SH-SY5Y (cell line): ENCODE measurements around the gene CDC42BPB.

Source experiments
- GATA2 ChIP-seq: IDR thresholded peaks from 2 replicates; pipeline ENCODE4 v1.6.1; 2011; ENCODE audit warnings: mild to moderate bottlenecking, low read depth, low read length
- GATA3 ChIP-seq: IDR thresholded peaks from 2 replicates; pipeline ENCODE4 v1.6.1; 2011; ENCODE audit warnings: low read depth, mild to moderate bottlenecking, low read length, moderate library complexity

Gene CDC42BPB

DNA sequence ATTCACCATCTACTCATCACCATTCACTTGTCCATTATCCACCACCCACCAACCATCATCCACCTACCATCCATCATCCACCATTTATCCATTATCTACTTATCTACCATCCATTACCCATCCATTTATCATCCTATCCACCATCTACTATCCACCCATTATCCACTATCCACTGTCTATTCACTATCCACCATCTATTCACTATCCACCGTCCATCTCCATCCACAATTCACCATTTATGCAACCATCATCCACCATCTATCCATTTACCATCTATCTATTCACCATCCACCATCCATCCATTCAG, 136.4 kb downstream of the CDC42BPB start:
- no peak for TF ChIP-seq GATA2
- TF ChIP-seq GATA3: no peak

DNA sequence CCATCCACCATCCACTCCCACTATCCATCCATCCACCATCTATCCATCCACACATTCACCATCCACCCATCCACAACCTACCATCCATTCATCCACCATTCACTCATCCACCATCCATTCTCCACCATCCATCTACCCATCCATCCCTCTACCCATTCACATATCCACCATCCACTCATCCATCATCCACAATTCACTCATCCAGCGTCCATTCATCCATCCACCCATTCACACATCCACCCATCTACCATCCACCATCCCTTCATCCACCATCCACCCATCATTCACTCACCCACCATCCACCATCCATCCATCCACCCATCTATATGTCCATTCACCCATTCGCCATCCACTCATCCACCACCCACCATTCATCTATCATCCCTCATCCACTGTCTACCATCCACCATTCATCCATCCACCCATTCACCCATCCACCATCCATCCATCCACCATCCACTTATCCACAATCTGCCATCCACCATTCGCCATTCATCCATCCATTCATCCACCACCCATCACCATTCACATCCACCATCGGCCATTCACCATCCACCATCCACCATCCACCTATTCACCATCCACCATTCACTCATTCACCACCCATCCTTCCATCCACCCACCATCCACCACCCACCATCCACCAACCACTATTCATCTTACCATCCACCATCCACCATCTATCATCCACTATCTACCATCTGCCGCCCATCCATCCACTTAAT, 136.9 kb downstream of the CDC42BPB start:
- TF ChIP-seq GATA3 (no peak), GATA2 (no peak)

DNA sequence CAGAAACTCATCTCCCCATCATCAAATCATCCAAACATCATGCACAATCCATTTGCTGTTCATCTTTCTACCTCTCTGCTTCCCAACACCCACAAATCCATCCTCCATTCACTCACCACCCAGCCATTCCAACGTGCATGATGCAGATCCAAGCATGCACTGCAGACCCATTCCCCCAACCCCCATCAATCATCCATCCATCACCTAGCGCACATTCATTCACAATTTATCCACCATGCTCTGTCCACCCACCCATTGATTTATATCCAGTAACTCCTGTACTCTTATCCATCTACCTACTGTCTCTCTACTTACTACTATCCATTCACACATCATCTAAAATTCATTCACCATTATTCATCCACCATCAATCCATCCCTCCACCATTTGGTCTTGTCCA, 138.9 kb downstream of the CDC42BPB start:
- TF ChIP-seq GATA2: no peak
- TF ChIP-seq GATA3: no peak

DNA sequence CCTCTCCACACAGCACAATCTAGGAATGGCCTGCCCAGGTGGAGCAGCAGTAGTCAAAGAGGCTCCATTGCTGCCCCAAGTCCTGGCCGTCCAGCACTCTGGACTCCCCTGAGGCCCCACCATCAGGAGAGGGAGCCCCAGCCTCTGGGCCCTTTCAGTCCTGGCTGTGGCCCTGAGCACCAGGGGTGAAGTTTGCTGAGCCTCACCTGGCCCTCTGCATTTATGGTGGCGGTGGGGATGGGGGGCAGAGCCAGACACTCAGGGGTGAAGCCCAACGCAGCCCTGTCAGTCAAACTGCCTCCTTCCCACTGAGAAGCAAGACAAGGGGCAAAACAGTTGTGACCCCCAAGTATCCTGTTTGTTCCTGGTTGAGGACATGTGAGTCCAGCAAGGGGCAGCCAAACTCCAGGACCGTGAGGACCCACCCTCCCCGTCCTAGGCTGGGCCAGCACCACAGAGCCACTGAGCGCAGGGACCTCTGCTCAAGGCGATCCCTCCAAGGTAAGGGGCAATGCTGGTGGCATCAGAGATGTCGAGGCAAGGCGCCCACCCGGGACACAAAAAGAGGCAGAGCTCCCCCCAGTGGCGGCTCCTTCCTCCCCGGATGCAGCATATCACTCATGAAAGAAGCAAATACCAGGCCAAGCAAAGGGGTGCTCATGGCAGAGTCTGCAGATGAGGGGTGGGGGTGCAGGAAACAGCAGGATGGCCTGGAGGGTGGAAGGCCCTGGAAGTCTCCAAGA, 139.7 kb downstream of the CDC42BPB start:
- TF ChIP-seq GATA3 (no peak), GATA2 (no peak)

DNA sequence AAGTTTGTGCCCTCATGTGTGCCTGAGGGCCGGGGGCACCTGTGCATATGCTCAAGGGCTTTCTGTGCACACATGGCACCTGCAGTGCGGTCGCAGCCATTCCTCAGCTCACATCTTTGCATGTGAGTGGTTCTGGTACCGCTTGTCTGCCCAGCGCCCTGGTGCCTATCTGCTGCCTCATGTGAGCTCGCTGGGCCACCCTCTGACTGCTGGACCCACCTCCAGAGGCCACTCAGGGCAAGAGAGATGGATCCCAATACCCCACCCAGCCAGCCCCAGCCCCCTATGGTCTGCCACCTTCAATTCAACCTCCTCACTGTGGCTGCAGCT, 140.3 kb downstream of the CDC42BPB start:
- TF ChIP-seq GATA2 (no peak), GATA3 (no peak)

DNA sequence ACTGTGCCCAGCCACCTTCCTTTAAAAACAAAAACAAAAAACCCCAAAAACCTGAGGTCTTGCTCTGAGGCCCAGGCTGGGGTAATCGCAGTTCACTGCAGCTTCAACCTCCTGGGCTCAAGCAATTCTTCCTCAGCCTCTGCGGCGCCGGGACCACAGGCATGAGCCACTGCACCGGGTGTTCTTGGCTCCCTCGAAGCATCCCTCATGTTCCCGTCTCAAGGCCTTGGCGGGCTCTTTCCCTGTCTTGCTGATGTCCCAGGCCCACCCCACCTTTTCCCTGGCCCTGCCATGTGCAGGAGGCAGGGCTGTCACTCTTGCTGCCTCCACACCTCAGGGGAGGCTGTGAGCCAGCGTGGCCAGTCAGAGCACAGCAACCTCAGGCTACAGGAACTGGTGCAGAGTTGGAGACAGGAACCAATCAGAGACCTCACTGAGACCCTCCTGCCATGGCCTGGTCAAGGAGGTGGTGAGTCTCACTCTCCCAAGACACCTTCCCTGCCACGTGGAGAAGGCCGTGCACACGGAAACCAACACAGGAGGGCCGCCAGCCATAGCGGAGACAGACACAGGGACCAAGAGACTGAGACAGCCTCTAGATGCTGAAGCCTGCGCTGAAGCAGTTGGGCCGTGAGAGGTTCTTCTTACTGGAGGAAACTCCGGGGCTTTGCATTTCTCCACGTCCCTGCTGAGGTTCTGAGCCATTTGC, 140.8 kb downstream of the CDC42BPB start:
- TF ChIP-seq GATA2 (no peak), GATA3 (no peak)

DNA sequence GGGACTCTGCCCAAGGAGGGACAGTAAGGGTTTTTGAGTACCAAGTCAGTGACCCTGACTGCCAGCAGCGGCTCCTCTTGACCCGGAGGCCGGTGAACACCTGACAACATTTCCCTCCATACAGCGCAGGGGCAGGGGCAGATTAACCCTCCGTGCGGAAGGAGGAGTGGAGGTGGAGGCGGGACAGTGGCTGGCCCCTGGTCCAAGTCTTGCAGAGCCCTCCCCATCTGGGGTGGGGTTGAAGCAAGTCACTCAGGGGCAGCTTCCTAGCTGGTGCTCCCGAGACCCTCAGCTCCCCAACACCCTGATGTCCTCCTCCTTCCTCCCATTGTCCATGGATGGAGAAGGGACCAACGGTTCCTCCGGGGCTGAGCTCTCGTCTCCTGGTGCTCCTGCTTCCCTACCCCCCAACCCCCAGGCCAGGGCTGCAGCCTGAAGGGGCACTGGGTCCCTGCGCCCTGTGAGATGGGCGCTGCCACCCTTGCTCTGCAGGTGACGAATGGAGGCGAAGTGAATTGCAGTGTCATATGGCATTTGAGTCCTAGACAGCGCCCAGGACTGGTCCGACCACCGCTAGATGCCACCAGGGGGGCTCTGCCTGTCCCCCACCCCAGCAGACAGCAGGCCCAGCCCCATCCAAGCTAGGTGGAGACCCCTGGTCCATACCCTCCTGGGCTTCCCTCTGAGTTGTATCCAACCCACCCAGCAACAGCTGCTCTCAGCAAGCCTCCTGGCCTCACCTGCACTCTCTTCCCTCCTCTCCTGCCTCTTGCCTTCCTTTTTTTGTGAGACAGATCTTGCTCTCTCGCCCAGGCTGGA, 141.8 kb downstream of the CDC42BPB start:
- TF ChIP-seq GATA2: no peak
- TF ChIP-seq GATA3: no peak

DNA sequence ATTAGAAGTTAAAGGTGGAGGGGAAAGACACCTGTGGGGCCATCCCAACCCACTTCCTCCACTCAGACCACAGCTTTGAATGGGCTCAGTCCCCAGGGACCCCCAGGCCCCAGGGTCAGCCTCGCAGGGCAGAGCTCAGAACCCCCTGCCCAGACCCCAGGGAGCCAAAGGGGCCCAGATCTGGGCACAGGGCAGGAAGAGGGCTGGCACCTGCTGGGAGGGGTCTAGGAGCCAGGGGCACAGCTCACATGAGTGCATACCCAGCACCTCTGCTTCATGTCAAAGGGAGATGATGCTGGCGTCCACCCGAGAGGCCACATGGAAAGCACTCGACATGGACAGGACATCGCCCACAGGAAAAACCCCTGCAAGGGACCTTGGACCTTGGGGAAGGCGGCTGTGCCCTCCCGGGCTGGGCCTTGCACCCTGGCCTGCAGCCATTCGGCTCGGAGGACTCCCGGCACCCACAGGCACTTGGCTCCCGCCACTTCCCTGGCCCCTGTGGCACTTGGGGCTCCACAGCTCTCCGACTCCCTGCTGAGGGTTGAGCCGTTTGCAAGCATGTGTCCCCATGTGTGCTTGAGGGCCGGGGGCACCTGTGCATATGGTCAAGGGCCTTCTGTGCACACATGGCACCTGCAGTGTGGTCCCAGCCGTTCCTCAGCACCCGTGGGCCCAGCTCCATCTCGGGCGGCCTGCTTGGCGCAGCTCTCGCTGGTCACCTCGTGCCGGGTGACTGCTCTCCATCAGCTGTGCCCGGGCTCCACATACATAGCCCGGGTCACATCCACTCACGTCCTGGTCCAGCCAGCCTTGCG, 142.7 kb downstream of the CDC42BPB start:
- TF ChIP-seq GATA3: no peak
- no peak for TF ChIP-seq GATA2

DNA sequence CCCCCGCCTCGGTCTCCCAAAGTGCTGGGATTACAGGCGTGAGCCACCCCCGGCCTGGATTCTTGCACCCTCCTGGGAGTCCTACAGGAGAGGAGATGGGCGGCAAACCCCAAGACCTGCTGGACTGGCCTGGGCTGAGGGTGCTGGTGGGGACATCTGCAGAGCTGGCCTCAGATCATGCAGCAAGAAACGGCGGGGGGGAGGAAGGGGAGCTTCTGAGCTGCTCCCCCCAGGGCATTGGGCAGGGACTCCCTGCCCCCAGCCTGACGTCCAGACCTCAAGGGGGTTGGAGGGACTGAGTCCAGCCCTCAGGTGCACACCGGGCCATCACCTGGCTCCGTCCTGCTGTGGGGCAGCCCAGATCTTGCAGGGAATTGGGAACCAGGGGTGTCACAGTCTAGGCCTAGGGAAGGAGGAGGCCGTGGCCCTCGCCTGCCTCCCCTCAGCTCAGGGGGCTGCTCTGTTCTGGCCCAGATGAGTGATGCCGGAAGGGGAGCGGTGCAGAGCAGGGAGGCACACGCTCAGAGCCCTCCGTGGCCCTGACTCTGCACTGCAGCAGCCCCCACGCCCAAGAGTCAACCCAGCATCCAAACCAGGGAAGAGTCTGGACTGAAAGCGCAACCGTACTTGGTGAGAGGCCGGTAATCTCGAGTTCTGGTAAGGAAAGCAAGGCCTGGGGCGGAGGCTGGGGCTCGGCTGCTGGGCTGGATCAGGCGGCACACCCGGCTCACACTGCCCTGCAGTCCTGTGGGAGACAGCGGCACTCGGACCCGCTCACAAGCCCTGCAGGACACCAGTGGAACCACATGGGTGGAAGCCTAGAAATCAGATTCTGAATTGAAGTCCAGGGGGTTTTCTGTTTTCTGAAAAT, 143.8 kb downstream of the CDC42BPB start:
- no peak for TF ChIP-seq GATA3
- no peak for TF ChIP-seq GATA2

DNA sequence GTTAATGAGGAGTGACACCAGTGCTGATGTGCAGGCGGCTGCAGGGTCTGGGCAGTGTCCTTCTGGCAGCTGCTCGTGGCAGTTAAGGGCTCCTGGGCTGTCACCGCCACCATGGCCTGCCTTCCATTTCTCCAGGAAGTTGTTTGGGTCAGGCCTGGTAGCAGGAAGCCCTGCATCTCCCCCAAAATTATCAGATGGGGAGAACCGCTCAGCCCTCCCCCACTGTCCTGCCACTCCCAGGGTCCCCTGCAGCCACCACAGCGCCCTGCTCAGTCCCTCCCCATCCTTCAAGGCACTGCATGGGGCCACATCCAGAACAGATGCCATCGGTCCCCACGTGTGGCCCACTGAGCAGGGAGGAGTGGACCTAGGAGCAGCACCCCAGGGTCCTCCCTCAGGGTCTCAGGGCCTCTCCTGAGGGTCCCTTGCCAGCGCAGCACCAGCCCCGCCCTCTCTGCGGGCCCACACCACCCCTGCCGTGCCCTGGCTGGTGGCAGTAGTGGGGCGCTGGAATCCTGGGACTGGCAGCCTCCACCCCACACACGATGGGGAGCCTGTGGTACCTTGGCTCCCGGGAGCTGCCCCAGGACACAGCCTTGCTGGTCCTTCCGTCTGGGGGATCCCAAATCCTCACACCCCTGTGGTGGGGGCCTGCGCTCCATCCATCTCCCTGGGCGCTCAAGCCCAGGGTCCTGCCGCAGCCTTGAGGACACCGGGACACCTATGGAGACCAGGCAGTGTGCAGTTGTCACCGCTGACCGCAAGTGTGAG, 145.2 kb downstream of the CDC42BPB start:
- TF ChIP-seq GATA3 (no peak), GATA2 (no peak)

DNA sequence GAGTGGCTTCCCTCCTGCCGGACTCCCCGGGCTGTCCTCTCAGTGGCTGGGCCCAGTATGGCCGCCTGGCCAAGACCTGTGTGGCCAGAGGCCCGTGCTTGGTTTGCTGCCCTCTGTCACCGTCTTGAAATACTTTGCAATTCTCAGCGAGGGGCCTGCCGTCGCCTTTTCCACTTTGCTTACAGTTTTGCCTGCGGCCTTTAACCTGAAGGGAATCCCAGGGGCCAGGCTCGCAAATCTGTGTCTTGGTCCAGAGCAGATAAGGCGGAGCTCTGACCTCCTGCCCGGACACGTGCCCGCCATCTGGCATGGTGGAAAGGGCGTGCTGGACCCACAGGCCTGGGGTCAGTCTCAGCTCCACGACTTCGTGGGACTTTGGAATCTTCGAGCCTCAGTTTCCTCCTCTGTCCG, 145.8 kb downstream of the CDC42BPB start:
- TF ChIP-seq GATA2: no peak
- TF ChIP-seq GATA3: no peak

DNA sequence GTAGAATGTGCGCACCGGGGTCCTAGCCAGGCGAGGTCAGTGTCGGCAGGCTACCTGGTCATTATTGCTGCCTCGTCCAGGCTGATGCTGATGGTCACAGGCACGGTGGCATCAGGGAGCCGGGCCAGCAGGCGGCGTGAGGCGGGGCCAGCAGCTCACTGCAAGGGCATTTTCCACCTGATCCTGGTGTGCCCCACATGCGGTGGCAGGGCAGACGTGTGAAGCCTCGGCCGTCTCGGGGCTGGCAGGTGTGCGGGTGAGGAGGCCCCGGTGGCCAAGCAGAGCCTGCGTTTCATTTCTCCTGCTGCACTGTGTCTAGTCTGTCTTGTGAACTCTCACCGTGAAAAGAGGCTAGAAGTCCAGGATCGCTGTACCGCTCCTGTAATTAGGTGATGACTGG, 146.9 kb downstream of the CDC42BPB start:
- no peak for TF ChIP-seq GATA3

DNA sequence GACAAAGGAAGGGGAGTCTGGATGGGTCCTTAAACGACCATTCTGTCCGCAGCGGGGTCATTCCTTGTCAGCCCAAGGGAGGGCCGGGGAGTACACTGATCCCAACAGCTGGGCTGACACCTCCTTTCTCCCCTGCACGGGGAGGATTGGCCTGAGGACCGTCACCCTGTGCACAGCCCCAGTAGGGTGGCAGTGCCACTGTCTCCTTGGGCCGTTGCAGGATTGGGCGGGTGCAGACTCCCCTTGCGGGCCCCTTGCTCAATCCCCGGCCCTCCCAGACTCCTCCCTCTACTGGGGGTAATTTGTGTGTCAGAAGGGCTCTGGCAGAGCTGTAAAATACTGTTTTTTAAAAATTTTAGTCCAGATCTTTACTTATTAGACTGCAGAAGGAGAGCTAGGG, 147.4 kb downstream of the CDC42BPB start:
- TF ChIP-seq GATA3 (no peak), GATA2 (no peak)
